NCI-H2029 treated with DMSO at 0.1 percent for 48 hours (cell line): ENCODE data around the gene FOXJ1.
A peak's percentile ranks its signal among the peaks of the same experiment; 100 is the strongest.

Experiments
- DNase-seq: peaks from one replicate; lab custom pipeline; 2025; lab: John Stamatoyannopoulos, UW

The FOXJ1 gene

DNA sequence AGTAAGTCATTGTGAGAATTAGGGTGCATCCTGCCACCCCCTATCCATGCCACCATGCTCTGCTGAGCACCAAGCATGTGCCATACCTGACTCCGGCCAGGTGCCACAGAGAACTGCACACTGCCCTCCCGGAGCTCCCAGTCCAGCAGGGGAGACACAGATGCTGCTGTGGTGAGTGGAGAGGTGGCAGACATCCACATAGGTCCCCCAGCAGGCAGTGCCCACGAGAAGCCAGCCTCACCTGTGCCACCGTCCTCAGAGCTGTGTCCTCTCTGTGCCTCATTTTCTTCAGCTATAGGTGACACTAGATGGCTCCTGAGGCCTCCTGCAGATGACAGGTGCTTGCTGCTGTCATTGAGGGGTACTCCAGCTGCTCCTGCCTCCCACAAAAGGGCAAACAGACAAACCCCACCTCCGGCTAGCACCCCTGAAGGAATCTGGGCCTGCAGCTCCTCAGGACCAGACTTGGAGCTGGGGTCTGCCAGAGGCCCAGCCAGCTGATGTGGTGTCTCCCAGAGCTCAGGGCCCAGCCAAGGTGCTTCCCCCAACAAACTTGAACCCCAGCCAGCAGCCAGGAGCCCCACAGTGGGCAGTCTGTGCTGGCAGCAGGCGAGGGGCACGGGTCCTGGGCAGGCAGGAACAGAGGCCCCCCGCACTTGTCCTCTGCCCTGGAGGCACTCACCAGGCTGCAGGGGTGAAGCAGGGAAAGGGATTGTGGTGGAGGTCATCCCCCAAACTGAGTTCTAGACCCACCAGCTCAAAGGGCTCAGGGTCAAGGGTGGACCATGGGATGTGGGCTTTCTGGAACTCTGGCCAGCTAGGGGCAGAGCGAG, 17.1 kb downstream of the FOXJ1 start:
- DNase-seq: no peak

DNA sequence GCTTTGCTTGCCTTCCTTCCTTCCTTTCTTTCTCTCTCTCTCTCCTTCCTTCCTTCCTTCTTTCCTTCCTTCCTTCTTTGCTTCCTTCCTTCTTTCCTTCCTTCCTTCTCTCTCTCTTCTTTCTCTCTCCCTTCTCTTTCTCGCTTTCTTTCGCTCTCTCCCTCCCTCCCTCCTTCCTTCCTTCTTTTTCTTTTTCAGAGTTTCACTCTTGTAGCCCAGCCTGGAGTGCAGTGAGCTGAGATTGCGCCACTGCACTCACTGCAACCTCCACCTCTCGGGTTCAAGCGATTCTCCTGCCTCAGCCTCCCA, 17.9 kb downstream of the FOXJ1 start:
- DNase-seq: no peak

DNA sequence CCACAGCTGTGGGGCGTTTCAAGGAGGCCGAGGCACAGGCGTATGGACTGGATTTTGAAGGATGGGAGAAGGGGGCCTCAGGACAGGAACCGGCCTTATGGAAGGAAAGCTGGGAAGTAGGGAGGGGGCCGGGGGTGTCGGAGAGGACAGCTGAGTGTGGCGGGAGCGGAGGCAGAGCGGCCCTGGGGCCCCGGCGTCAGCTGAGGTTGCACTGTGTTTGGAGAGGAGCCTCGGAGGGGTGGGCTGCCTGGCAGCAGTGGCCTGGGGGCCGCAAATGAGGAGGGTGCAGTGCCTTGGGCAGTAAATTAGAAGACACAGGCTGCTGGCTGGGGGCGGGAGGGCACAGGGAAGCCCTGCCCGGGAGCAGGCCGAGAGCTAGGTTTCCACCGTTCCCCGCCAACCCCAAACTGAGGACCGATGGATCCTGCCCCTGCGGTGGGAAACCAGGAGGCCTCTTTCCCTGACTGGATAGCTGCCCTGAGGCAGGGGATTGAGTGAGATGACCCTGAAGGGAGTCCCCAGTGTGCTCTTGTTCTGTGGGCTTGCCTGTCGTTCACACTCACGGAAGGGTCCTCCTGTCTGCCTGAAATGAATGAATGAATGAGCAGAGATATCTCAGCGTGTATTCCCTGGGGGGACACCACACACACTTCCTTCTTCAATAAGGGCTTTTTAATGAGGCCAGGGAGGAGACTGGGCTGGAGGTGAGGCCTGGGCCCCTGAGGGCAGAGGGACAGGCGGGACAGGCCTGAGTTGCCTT, 18.4 kb downstream of the FOXJ1 start:
- DNase-seq: no peak

DNA sequence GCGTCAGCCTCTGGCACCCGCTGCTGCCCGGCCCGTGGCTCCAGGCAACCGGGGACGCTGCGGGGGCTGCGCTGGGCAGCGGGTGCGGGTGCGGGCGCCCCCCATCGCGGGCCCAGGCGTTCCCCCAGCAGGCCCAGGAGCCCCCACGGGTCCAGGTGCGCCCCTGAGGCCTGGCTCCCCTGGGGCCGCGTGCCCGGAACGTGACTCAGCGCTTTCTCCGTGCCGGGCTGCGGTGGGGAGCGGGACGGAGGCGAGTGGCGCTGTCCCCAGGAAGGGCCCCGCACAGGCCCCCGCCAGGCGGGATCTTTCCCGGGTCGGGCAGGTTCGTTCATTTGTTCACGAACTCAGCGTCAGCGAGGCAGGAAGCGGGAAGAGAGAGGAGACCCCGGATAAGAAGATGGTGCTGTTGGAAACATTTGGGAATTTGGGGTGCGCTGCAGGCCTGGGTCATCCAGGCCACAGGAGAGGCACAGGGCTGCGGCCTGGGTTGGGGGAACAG, 19.1 kb downstream of the FOXJ1 start:
- no peak for DNase-seq

DNA sequence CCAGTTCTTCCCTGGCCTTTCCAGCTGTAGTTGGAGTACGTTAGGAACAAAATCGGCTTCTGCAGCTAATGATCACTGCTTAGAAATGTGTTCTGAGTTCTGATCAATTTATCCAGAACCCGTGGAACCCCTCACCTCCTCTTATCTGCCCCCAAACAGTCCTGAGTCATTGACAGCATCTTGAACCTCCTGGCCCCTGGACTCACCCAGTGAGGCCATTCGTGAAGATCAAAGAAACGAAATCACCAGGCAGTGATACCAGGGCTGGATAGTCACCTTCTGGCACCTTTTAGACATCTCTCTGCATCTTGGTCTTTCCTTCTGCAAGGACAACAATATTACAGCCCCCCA, 20.4 kb downstream of the FOXJ1 start:
- no peak for DNase-seq

DNA sequence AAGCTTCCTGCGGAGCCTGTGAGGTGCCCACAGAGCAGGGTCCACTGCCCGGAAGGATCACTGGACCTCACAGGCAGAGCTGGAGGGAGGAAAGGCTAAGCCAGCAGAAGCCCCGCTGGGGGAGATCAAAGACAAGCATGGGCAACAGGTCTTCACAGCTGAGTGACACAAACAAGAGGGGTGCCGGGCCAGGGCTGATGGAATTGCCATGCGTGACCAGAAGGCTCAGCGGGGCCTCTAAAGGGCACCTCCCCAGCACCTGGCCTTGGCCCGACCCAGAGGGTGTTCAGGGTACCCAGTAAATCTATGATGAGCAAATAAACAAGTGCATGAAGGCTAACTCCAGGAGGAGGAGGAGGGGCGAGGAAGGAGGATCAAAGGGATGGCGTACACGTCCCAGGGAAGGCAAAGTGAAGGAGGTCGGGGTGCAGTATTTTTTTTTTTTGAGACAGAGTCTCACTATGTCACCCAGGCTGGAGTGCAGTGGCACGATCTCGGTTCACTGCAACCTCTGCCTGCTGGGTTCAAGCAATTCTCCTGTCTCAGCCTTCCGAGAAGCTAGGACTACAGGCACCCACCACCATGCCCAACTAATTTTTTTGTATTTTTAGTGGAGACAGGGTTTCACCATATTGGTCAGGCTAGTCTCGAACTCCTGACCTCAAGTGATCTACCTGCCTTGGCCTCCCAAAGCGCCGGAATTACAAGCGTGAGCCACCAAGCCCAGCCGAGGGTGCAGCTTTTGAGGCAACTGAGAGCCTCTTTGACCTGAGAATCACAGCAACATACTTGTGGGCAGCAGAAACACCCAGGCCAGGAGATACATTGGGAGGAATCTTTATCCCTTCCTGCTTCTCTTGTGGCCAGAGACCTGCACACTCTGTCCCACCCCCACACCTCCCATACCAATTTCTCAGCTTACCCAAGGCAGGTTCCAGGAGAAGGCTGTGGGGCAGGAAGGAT, 21.4 kb downstream of the FOXJ1 start:
- no peak for DNase-seq

DNA sequence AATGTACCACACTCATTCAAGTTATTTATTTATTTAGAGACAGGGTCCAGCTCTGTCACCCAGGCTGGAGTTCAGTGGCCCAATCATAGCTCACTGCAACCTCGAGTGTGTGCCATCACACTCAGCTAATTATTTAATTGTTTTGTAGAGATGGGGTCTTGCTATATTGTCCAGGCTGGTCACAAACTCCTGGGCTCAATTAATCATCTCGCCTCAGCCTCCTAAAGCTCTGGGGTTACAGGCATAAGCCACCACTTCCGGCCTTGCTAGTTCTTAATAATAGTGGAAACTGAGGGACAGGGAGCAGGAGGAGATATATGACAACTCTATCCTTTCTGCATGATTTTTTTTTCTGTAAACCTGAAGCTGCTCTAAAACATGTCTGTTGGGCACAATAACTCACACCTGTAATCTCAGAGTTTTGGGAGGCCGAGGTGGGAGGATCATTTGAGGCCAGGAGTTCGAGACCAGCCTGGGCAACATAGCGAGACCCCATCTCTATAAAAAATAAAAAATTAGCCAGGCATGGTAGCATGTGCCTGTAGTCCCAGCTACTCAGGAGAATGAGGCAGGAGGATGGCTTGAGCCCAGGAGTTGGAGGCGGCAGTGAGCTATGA, 25.8 kb downstream of the FOXJ1 start:
- no peak for DNase-seq

DNA sequence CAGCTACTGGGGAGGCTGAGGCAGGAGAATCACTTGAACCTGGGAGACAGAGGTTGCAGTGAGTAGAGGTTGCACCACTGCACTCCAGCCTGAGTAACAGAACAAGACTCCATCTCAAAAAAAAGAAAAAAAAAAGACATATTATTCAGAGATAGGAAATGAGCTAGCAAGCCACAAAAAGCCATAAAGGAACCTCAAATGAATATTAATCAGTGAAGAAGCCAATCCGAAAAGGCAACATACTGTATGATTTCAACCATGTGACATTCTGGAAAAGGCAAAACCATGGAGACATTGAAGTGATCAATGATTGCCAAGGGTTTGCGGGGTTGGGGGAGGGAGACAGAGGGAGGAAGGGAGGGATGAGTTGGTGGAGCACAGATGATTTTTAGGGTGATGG, 29.1 kb downstream of the FOXJ1 start:
- DNase-seq: no peak

DNA sequence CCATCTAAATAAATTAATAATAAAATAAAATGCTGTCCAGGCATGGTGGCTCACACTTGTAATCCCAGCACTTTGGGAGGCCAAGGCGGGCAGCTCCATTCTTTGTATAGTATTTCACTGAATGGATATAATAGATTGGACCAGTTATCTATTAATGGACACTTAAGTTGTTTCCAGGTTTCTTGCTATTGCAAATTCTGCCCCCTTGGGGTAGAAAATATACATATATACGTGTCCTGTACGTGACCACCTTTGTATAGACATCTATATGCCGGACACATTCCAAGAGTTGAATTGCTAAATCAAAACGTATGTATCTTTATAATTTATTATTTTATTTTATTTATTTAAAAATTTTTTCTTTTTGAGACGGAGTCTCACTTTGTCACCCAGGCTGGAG, 33.5 kb downstream of the FOXJ1 start:
- no peak for DNase-seq

DNA sequence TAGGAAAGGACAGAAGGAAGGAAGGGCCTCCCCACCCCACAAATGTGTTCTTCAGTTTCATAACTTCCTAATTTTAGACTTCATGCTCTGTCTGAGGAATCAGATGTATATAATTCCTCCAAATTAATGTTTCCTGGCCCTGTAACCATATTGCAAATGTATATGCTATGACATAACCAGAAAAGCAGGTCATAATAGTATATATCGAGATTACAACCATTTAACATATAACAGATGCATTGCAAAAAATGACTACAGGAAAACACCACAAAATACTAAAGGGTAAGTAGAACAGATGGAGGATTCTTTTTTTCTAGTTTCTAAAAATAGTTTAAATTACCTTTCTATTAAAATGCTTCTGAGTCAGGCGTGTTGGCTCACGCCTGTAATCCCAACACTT, 34.3 kb downstream of the FOXJ1 start:
- DNase-seq: no peak

DNA sequence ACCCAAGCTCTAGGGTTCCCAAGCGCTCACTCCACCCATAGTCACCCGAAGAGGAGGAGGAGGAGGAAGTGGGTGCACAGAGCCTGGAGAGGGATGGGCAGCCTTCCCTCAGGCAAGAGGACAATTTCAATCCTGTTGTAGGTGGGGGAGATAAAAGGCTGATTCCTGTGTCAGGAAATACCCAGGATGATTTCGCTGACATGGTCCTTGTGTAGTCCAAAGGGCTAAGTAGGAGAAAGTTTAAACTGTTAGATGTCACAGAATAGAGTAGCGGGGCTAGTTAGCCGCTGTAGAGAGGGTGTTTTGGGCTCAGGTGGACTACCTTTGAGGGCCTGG, 36.2 kb downstream of the FOXJ1 start:
- DNase-seq: no peak

DNA sequence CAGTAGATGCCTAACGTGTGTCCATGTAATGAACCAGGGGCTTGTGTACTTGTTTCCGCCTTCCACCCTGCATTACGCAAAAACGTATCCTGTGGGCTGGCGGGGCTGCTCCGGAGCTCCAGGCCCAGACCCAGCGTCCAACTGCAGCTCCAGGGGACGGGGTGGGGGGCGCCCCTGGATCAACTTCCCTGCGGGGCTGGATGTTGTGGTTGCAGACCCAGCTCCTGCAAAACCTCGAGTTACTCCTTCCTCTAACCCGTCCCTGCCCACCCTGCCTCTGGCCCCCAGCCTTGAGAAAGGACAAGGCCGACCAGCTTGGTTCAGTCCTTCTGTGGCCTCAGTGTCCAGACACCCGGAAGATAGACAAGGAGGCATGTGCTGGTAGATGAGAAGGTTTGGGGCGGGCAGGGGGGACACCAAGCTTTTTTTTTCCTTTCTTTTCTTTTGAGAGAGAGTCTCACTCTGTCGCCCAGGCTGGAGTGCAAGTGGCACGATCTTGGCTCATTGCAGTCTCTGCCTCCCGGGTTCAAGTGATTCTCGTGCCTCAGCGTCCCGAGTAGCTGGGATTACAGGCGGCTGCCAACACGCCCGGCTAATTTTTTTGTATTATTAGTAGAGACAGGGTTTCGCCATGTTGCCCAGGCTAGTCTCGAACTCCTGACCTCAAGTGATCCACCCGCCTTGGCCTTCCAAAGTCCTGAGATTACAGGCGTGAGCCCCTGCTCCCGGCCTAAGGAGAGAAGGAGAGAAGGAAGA, 36.7 kb downstream of the FOXJ1 start:
- no peak for DNase-seq

DNA sequence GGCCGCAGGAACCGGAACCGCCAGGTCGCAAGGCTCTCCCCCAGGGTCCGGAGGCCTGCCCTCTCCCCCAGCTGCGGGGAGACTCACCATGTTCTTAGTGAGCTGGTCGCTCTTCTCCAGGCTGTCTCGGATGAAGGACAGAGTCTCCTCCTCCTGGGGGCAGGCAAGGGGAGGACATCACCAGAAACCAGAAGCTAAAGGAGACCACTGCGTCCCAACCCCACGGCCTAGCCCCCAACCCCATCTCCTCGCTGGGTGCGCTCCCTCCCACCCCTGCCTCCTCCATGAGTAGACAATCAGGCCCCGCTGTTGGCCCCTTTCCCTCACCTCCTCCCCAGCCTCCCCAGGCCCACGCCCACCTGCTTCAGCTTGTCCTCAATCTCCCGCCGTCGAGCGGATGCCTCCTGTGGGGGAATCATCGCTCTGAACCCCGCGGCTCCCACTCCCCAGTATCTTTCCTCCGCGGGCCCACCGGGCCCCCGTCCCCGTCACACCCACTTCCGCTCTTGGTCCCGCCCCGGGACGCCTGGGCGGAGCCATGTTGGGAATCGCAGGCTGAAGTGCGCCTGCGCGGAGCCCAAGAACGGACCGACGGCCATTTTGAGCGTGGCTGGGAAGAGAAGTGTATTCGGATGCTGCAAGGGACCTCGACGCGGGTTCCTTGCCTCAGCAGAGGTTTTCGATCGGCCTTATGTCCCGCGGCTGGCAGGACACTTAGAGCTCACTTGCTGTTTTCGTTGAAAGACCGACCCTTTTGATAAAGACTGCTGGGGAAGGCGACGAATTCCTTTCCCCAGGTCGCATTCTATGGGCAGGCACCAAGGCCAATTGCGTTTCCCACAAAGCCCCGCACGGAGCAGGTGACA, 37.5 kb downstream of the FOXJ1 start, which contains the start of gene EXOC7:
Gene EXOC7 (minus strand): TSS at position 514 of the 866 bp plus-strand sequence. CDS start 95 bp downstream, at position 419.
- DNase-seq: peak; percentile 57

DNA sequence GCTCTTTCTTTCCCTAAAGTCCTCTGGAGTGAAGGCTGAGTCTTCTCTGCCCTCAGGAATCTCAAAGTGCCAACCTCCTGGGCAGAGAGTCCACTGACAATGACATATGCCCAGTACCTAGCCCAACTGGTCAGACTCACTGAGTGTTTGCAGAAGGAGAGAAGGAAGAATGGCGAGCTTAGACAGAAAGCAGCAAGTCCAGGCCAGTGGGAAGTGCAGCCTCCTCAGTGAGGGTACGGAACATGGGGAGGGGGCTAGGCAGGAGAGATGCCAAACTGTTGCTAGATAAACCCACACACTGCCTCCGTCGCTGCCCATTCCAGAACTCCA, 38.1 kb downstream of the FOXJ1 start:
- DNase-seq: no peak

DNA sequence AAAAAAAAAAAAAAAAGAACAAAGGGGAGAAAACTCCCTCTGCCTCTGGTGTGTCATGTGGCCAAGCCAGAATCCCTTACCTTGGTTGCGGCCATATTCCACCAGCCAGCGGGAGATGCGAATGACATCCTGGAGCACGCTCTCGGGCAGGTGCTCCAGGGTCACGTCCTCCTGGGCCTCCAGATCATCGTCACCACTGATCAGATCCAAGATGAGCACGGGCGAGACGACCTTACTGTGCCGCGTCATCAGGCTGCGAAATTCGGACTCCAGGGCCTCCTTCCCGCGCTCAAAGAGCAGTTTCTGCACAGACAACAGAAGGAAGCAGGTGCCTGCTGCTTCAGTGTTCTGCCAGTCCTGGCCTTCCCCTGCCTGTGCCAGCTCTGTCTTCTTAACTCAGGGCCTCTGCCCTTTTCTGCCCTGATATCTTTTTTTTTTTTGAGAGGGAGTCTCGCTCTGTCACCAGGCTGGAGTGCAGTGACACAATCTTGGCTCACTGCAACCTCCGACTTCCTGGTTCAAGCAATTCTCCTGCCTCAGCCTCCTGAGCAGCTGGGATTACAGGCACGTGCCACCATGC, 43.2 kb downstream of the FOXJ1 start:
- no peak for DNase-seq

DNA sequence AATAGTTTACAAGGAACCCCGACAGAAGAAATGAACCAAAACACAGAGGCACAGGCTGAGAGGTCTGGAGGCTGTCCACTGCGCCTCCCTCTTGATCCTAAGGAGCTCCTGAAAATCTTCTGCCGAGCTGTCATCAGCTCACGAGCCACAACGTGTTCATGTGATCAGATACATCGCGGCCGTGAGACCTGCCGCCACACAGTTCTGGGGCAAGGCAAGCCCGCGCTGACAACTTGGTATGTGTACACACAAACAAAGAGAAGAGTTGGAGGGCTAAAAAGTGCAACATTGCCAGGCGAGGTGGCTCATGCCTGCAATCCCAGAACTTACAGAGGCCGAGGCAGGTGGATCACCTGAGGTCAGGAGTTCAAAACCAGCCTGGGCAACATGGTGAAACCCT, 45.1 kb downstream of the FOXJ1 start:
- DNase-seq: no peak

DNA sequence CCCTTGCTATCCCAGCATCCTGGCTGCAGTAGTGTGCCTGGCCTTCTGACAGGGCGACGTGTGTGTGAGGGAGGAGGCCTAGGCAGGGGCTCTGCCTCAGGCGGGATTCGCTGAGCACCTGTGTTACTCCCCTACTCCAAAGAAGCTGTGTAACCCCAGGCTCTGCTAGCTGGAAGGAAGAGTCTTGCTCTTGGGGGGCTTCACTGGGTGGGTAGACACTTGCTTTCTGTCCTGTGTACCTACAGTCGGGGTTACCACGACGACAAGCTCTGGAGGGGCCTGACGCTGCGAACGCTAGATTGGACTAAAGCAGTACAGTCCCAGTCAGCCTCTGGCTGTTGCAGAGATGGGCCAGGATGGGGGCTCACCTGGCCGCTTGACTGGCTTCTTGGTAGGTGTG, 47.0 kb downstream of the FOXJ1 start:
- no peak for DNase-seq

DNA sequence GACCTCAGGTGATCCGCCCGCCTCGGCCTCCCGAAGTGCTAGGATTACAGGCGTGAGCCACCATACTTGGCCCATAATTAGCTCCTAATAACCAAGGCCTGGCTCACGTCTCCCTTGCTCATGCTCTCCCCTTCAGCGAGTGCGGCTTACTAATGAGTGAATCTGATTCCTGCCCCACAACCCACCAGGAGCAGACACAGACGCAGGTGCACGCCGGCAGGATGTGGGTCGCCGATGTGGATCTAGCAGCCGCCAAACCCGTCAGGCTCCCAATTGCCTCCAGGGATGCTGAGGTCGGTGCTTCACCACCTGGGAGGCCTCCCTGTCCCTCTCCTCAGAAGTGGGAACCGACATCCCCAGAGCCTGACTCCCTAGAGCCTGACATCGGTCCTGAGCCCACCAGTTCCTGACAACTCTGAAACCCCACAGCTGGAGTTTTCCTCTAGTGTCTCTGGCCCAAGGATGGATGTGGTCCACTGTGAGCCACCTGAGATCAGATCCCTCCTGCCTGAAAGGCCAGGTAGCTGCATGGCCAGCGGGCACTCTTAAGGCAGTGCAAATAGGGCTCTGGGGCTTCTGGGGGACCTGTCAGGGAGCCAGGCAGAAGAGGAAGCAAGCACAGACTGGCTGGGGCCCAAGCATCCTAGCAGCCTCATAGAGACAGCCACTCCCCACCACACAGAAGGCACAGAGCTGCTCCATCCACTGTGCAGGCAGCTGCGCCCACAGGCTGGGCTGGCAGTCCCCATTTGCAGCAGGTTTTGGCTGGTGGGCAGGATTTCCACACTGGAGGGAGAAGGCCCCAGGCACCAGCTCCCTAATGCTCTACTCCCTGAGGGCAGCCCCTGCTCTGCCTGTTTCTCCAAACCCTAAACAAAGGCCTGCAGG, 48.3 kb downstream of the FOXJ1 start:
- DNase-seq: no peak
